Neuronal stem cell (in vitro differentiated cells): ENCODE results near the gene MYH14. TPM values are rescaled to one million over a fixed set of nuclear protein-coding genes. Genes with fewer than 3 reads are reported as not detected.
A peak's percentile ranks its signal among the peaks of the same experiment; 100 is the strongest.

ENCODE experiments used
- DNase-seq: peaks from one replicate; pipeline ENCODE4 v3.0.0-alpha.2; 2013; ENCODE audit warnings: low spot score
- H2AFZ ChIP-seq: one replicate; pipeline ENCODE4 v1.6.1; 2013; ENCODE audit warnings: mild to moderate bottlenecking, low read length, inconsistent platforms
- H2AK5ac ChIP-seq: 2 replicates; pipeline ENCODE4 v1.6.1; 2013; ENCODE audit warnings: low read depth, mild to moderate bottlenecking, inconsistent platforms, low read length, moderate library complexity, mixed read lengths
- H2BK120ac ChIP-seq: 2 replicates; pipeline ENCODE4 v1.6.1; 2013; ENCODE audit warnings: low read depth, mild to moderate bottlenecking, inconsistent platforms, low read length, moderate library complexity, mixed read lengths
- H2BK12ac ChIP-seq: one replicate; pipeline ENCODE4 v1.6.1; 2013; ENCODE audit warnings: low read length, inconsistent platforms
- H2BK15ac ChIP-seq: 2 replicates; pipeline ENCODE4 v1.6.1; 2013; ENCODE audit warnings: mild to moderate bottlenecking, low read length, inconsistent platforms, mixed read lengths
- H2BK5ac ChIP-seq: one replicate; pipeline ENCODE4 v1.6.1; 2013; ENCODE audit warnings: inconsistent platforms, mild to moderate bottlenecking, low read length, moderate library complexity
- H3K14ac ChIP-seq: one replicate; pipeline ENCODE4 v1.6.1; 2013; ENCODE audit warnings: low read length, inconsistent platforms
- H3K18ac ChIP-seq: 2 replicates; pipeline ENCODE4 v1.6.1; 2013; ENCODE audit warnings: low read length, inconsistent platforms
- H3K23ac ChIP-seq: 2 replicates; pipeline ENCODE4 v1.6.1; 2013; ENCODE audit warnings: low read depth, mild to moderate bottlenecking, mixed read lengths, low read length, inconsistent platforms; ENCODE audit not compliant: poor library complexity
- H3K27ac ChIP-seq: replicated peaks from 3 replicates; pipeline ENCODE4 v1.5.1; 2013; ENCODE audit warnings: low read length, inconsistent platforms
- H3K27me3 ChIP-seq, 3 experiments: 2 replicates each; pipeline ENCODE4 v1.6.1; 2013; ENCODE audit warnings: low read length in 3 of 3, mild to moderate bottlenecking in 2 of 3, inconsistent platforms in 1 of 3, low read depth in 1 of 3, mixed read lengths in 1 of 3, moderate library complexity in 1 of 3; ENCODE audit not compliant: control insufficient read depth in 3 of 3, insufficient read depth in 3 of 3
- H3K36me3 ChIP-seq, 2 donors: replicated peaks in 1 of 2; 2 replicates each; pipeline ENCODE4 v1.6.1; 2013; ENCODE audit warnings: low read length in 2 of 2; ENCODE audit not compliant: control insufficient read depth in 2 of 2, insufficient read depth in 2 of 2
- H3K4ac ChIP-seq: 2 replicates; pipeline ENCODE4 v1.6.1; 2013; ENCODE audit warnings: inconsistent platforms, mild to moderate bottlenecking, low read length, moderate library complexity
- H3K4me1 ChIP-seq, 2 donors: 1 replicate in 1 of 2; 2 replicates in 1 of 2; pipeline ENCODE4 v1.6.1; 2013; ENCODE audit warnings: low read length in 2 of 2, low read depth in 1 of 2; ENCODE audit not compliant: control insufficient read depth in 2 of 2, insufficient read depth in 1 of 2
- H3K4me2 ChIP-seq: one replicate; pipeline ENCODE4 v1.6.1; 2013; ENCODE audit warnings: mild to moderate bottlenecking, low read length, inconsistent platforms; ENCODE audit not compliant: insufficient read depth, poor library complexity, severe bottlenecking
- H3K4me3 ChIP-seq, 2 donors: 2 replicates each; pipeline ENCODE4 v1.5.1; 2013; ENCODE audit warnings: low read length in 2 of 2, mild to moderate bottlenecking in 2 of 2, inconsistent platforms in 1 of 2, moderate library complexity in 1 of 2
- H3K79me1 ChIP-seq: one replicate; pipeline ENCODE4 v1.6.1; 2013; ENCODE audit warnings: low read depth, mild to moderate bottlenecking, inconsistent platforms, low read length, moderate library complexity
- H3K9ac ChIP-seq: one replicate; pipeline ENCODE4 v1.6.1; 2013; ENCODE audit warnings: mild to moderate bottlenecking, low read depth, low read length, inconsistent platforms; ENCODE audit not compliant: poor library complexity
- H3K9me3 ChIP-seq, 2 donors: replicated peaks in 1 of 2; 2 replicates each; pipeline versions ENCODE3 to v1.6.1; 2013; ENCODE audit warnings: low read length in 2 of 2, mild to moderate bottlenecking in 2 of 2, inconsistent platforms in 1 of 2, low read depth in 1 of 2, mixed read lengths in 1 of 2, moderate library complexity in 1 of 2; ENCODE audit not compliant: control insufficient read depth in 2 of 2, insufficient read depth in 1 of 2
- H4K8ac ChIP-seq: one replicate; pipeline ENCODE4 v1.6.1; 2013; ENCODE audit warnings: low read depth, mild to moderate bottlenecking, inconsistent platforms, low read length, moderate library complexity
- H4K91ac ChIP-seq: one replicate; pipeline ENCODE4 v1.6.1; 2013; ENCODE audit warnings: low read length, low read depth, mild to moderate bottlenecking, inconsistent platforms; ENCODE audit not compliant: poor library complexity
- WGBS, 2 donors: extraction: QIAGEN DNeasy Blood & Tissue Kit; methylation state at CpG; one replicate each; pipeline ENCODE4 v1.1.7; 2013; ENCODE audit warnings: missing lambda C conversion rate in 2 of 2, mixed read lengths in 1 of 2; ENCODE audit not compliant: insufficient read length in 2 of 2, insufficient replicate concordance in 1 of 2; ENCODE audit errors: extremely low coverage in 2 of 2; 5-methylcytosine and 5-hydroxymethylcytosine counted together
- polyA plus RNA-seq, 2 experiments: library from polyadenylated mRNA; stranded (reverse); fragments of 200-250 nt; gene quantifications; one replicate each; pipeline ENCODE4 v1.2.3, GENCODE V29; 2013

Gene MYH14
- 4.1 TPM for polyA plus RNA-seq (2013, experiment 1 of 2)
- 4.0 TPM for polyA plus RNA-seq (2013, experiment 2 of 2)

DNA sequence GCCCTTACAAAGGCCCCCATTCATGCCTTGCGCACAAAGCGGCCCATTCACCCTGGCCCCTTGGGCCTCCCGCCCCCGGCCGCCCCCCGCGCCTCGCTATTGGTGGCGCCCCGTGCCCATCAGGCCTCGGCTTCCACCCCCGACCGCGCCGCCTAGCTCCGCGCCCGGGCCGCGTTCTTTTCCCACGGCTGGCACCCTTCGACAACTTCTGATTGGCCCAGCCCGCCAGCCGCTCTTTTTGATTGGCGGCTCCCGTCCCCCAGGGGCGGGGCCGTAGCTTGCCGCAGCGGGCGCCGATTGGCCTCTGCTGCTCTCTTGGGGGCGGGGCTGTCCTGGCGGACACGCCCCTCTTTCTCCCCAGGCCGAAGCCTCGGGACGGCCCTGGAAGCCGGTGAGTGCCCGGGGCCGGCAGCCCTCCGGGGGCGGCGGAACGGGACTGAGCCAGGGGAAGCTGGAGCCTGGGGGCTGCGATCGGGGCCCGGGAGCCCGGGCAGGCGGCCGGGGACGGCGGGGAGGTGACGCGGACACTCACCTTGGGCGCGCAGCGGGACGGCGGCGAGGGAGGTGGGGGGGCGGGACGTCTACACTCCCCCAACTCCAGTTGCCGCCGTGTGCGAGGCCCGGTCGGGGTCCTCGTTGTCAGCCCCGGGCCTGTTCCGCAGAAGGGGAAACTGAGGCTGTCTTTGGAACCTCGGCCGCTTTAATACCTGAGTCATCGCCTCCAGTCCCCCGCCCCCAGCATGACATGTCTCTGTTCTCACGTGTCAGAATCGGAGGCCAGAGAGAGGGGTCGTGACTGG, at the start of gene MYH14:
Gene MYH14, plus strand, starts transcription at position 342 of the 800 bp plus-strand sequence. CDS start 6,744 bp downstream, outside the sequence.
- Histone ChIP-seq H2BK5ac (peak within 1 kb of the TSS; percentile 68), H3K23ac (no peak within 1 kb of the TSS), H3K4ac (no peak within 1 kb of the TSS), H3K27me3 (peaks cover 0 to 5% (median 0%) of the 10 kb centered on the region in 3 experiments), H3K9me3 (no peaks in the 10 kb centered on the region), H2BK15ac (no peak within 1 kb of the TSS), H4K91ac (no peak within 1 kb of the TSS), H3K9ac (peak within 1 kb of the TSS; percentile 83), H3K36me3 (no peaks in the 10 kb centered on the region), H3K79me1 (peaks cover 4% of the 10 kb centered on the region), H4K8ac (no peak within 1 kb of the TSS), H3K14ac (no peak within 1 kb of the TSS), H2BK12ac (no peak within 1 kb of the TSS), H3K4me3 (peak within 1 kb of the TSS in 1 of 2 donors; percentile 84), H3K4me1 (peaks cover 0 to 17% of the 10 kb centered on the region in 2 donors), H3K4me2 (peak within 1 kb of the TSS; percentile 78), H2AFZ (no peak within 1 kb of the TSS), H2BK120ac (no peak within 1 kb of the TSS), H3K18ac (peak within 1 kb of the TSS; percentile 89), H3K27ac (no peak within 1 kb of the TSS), H2AK5ac (peak within 1 kb of the TSS; percentile 6)
- WGBS, 2 donors, result no CpG with 5 or more reads among the region's 78 CpGs
- peak; percentile 93 for DNase-seq

DNA sequence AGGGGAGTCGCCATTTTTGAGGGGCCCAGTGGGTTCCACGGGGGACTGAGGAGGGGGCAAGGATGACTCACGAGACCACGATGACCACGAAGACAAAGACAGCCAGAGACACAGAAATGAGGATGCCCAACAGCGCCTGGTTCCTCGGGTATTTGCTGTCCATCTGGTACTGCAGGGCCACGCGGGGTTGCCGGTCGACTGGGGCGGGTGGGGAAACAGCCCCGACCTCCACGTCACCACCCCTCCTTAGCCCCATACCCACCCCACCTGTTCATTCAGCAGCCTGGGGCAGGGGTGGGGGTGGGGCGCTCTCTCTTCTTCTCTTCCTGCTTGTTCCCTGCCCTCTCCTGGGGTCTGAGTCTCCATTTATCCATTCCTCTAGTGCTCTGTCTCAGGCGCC, 48.9 kb upstream of the MYH14 start:
- no CpG with 5 or more reads among the region's 16 CpGs for WGBS, 2 donors
- H2AFZ ChIP-seq, result no peak overlapping the region
- H3K9ac ChIP-seq, result no peak overlapping the region
- no peak overlapping the region for H2BK12ac ChIP-seq
- H3K79me1 ChIP-seq, result no peaks in the 10 kb centered on the region
- H4K8ac ChIP-seq, result no peak overlapping the region
- no peak overlapping the region for H2AK5ac ChIP-seq
- H3K27me3 ChIP-seq, result no peaks in the 10 kb centered on the region
- H2BK5ac ChIP-seq, result no peak overlapping the region
- no peak overlapping the region for H3K4ac ChIP-seq
- H3K4me1 ChIP-seq, result no peaks in the 10 kb centered on the region
- peaks cover 0 to 4% of the 10 kb centered on the region in 2 donors for H3K9me3 ChIP-seq
- H3K36me3 ChIP-seq, result no peaks in the 10 kb centered on the region
- H3K4me3 ChIP-seq, result no peak overlapping the region
- H3K4me2 ChIP-seq, result no peak overlapping the region
- H2BK15ac ChIP-seq, result no peak overlapping the region
- H2BK120ac ChIP-seq, result no peak overlapping the region
- H3K18ac ChIP-seq, result no peak overlapping the region
- no peak overlapping the region for H4K91ac ChIP-seq
- H3K27ac ChIP-seq, result no peak overlapping the region
- no peak for DNase-seq
- no peak overlapping the region for H3K14ac ChIP-seq
- no peak overlapping the region for H3K23ac ChIP-seq

DNA sequence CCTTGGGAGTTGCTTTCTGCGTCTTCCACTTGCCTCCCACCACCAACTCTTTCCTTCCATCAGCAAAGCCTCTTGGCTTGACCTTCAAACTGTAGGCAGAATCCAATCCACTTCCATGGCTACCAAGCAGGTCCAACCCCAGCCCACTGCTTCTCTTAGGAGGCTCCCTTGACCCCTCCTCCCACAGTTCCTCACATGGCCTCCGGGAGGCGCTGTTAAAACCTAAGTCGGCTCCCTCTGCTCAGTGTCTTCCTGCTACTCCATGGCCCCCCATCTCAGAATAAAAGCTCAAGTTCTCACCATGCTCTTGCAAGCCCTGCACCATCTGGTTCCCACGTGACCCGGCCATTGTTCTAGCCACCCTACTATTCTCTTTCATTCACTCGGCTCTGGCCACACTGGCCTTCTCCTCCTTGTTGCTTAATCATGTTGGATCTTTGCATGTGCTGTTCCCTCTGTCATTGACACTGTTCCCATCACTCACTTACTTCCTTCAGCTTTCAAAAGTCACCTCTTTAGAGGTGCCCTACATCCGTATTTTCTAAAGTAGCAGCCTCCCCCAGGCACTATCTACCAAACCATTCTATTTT, 47.8 kb upstream of the MYH14 start:
- H3K27me3 ChIP-seq, result no peaks in the 10 kb centered on the region
- H3K4ac ChIP-seq, result no peak overlapping the region
- H3K79me1 ChIP-seq, result no peaks in the 10 kb centered on the region
- no peaks in the 10 kb centered on the region for H3K36me3 ChIP-seq
- DNase-seq, result no peak
- no peak overlapping the region for H2BK120ac ChIP-seq
- H3K18ac ChIP-seq, result no peak overlapping the region
- no peak overlapping the region for H2BK15ac ChIP-seq
- no peak overlapping the region for H3K14ac ChIP-seq
- no peak overlapping the region for H3K27ac ChIP-seq
- H2AFZ ChIP-seq, result no peak overlapping the region
- no peak overlapping the region for H4K8ac ChIP-seq
- H3K4me1 ChIP-seq, result no peaks in the 10 kb centered on the region
- WGBS, 2 donors, result no CpG with 5 or more reads among the region's 8 CpGs
- H2BK12ac ChIP-seq, result no peak overlapping the region
- no peak overlapping the region for H2BK5ac ChIP-seq
- no peak overlapping the region for H3K9ac ChIP-seq
- H4K91ac ChIP-seq, result no peak overlapping the region
- no peak overlapping the region for H2AK5ac ChIP-seq
- H3K4me2 ChIP-seq, result no peak overlapping the region
- H3K4me3 ChIP-seq, result no peak overlapping the region
- peaks cover 0 to 4% of the 10 kb centered on the region in 2 donors for H3K9me3 ChIP-seq
- H3K23ac ChIP-seq, result no peak overlapping the region

DNA sequence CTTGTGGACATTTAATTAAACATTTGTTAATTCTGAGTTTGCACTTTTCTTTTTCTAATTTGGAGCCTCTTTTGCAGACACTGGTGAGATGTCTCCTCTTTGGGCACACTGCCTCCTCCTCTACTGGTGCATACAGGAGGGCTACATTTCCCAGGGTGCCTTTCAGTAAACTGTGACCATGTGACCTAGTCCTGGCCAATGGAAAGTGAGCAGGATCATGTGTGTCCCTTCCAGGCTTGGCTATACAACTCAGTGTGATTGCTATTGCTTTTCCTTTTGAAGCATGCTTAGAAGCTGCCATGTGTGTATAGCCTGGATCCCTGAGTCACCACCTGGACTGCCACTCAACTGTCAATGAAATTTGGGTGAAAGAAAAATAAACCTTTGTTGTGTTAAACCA, 44.8 kb upstream of the MYH14 start:
- no peak overlapping the region for H3K27ac ChIP-seq
- no peaks in the 10 kb centered on the region for H3K4me1 ChIP-seq
- no peak overlapping the region for H2BK12ac ChIP-seq
- no peak overlapping the region for H3K23ac ChIP-seq
- no peak overlapping the region for H2AFZ ChIP-seq
- no peak overlapping the region for H3K4me2 ChIP-seq
- no peak overlapping the region for H2BK120ac ChIP-seq
- H4K8ac ChIP-seq, result no peak overlapping the region
- H3K9ac ChIP-seq, result no peak overlapping the region
- H2BK15ac ChIP-seq, result no peak overlapping the region
- no peak overlapping the region for H2AK5ac ChIP-seq
- H3K9me3 ChIP-seq, result peaks cover 0 to 4% of the 10 kb centered on the region in 2 donors
- no peak overlapping the region for H4K91ac ChIP-seq
- no peaks in the 10 kb centered on the region for H3K79me1 ChIP-seq
- H2BK5ac ChIP-seq, result no peak overlapping the region
- H3K4me3 ChIP-seq, result no peak overlapping the region
- H3K4ac ChIP-seq, result no peak overlapping the region
- H3K36me3 ChIP-seq, result no peaks in the 10 kb centered on the region
- H3K18ac ChIP-seq, result no peak overlapping the region
- no peak for DNase-seq
- H3K14ac ChIP-seq, result no peak overlapping the region
- H3K27me3 ChIP-seq, result no peaks in the 10 kb centered on the region
